H54 (cell line): ENCODE data around the gene WDR1.

Experiments used
- DNase-seq: peaks from one replicate; pipeline ENCODE4 v3.0.0; 2011; ENCODE audit warnings: low spot score, mixed read lengths; ENCODE audit not compliant: insufficient read length
- FAIRE-seq: peaks from 3 replicates; lab custom pipeline; 2011; peaks lifted over from hg19 to GRCh38; lab: Jason Lieb, UNC
- POLR2A ChIP-seq: IDR thresholded peaks from 2 replicates; pipeline ENCODE4 v1.6.1; 2011; ENCODE audit warnings: low read depth, mild to moderate bottlenecking, low read length

Gene WDR1

DNA sequence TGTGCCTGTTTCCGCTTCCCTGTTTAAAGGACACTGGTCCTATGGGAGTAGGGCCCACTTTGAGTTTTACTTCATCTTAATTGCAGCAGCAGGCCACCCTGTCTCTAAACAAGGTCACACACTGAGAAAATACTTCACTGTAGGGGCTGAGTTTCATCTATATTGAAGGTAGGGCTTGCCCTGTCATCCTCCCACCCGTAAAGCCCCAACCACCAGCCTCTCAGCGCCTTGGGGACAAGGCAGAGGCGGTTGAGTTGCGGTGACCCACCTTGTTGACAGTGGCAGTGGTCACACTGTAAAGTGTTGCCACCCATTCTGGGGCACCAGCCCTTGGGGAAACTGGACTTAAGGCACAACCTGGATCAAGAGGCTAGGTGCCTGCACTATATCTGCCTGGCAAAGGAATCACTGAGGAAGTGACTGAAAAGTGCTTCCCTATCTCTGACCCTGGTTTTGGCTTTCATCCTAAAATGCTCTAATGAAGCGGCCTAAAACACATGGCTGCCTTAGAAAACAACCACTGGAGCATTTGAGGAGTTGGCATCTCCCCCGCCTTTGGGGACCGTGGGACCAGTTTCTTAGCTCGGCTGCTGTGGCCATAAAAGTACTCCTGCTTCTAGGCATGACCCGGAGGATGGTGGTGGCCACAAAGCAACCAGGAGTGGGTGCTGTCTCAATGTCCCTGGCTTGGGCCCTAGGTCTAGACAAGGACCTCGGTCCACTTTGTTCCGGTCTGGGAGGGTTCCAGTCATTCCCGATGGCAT, 7.8 kb upstream of the WDR1 start:
- DNase-seq (no peak), FAIRE-seq (no peak)
- TF ChIP-seq POLR2A, result no peak

DNA sequence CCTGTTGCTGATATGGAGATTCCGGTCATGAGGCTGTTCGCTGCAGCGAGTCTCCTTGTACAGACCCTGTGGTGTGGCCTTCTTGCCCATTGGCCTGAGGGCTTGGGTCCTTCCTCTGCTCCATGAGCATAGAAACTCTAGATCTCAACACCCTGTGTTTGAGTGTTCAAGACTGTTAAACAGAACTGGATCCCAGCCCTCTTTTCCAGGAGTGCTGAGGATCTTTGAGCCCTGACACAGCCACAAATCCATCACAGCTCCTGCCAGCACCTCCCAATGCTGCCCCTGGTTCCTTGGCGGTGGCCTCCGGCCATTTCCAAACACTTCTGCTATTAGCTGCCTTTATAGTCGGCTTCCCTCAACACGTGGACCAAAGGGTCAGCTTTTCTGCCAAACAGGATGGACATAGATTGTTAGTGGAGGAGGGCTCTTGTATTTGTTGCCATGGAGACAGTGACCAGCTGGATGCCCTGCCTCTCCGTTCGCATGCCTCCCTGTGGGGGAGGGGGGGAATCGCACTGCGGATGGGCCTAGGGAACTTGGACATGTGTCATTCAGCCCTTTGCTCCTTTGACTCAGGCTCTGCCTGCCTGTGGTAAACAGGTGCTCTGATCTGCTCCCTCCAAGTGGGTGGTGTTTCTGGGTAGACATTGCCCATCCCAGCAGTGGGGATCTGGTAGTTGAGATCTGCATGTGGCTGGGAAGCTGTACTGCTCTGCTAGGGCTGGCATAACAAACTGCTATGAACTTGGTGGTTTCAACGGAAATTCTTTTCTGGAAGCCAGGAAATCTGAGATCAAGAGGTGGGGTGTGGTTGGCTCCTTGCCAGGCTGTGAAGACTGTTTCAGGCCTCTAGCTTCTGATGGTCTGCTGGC, 6.9 kb upstream of the WDR1 start:
- no peak for TF ChIP-seq POLR2A
- FAIRE-seq (no peak), DNase-seq (no peak)

- FAIRE-seq (no peak), DNase-seq (no peak)
- no peak for TF ChIP-seq POLR2A
Observed at GRCh38 chr4:10122236-10122932, 5.8 kb upstream of the WDR1 start.

DNA sequence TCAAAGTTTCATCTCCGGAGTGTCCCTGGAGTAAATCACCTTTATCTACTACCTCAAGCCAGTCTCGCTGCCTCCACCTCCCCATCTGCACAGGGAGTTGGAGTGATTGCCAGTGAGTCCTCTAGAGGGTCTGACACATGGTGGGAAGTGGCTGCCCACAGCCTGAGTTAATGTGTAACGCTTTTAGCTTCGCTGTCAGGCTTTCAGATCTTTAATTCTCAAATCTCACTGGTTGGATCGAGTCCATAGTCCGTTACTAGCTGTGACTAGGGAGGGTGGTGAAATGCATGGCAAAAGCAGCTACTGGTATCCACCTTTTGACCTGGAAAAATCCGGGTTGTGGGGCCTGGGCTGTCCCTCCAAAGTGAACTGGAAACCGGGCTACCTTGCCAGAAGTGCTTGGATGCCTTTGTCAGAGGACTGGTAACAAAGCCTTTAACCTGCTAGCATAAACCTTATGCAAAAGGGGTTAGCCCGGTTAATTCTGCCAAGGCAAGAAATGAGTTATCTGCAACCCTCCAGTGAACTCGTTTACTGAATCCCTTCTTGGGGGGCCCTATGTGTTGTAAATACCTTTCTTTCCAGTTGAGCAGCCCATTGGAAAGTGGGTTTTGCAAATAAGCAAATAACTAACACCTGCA, 5.1 kb upstream of the WDR1 start:
- no peak for TF ChIP-seq POLR2A
- FAIRE-seq (no peak), DNase-seq (no peak)

- FAIRE-seq (no peak), DNase-seq (no peak)
- TF ChIP-seq POLR2A, result no peak
Observed at GRCh38 chr4:10120943-10121567, 4.5 kb upstream of the WDR1 start.

- DNase-seq, result no peak
- no peak for FAIRE-seq
- no peak for TF ChIP-seq POLR2A
Observed at GRCh38 chr4:10119773-10120172, 3.2 kb upstream of the WDR1 start.

DNA sequence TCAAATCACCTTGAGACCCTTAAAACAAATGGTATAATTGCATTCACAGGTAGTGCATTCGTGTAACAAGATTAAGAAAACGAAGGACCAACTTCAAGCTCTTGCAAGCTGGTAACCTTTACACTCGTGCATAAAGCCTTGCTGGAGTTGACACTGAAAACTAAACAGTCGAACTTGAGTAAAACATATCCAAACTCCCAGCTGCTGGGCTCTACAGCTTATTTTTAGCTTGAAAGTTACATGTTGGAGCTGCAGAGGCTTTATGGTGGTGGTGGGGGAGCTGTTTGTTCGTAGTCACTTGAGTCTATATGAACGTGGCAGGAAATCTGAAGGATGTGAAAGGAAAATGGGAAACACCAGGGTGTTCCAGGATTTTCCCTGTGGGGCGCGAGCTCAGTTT, 2.7 kb upstream of the WDR1 start:
- TF ChIP-seq POLR2A, result no peak
- FAIRE-seq (no peak), DNase-seq (no peak)

- DNase-seq (no peak), FAIRE-seq (no peak)
- TF ChIP-seq POLR2A, result no peak
Observed at GRCh38 chr4:10118048-10119004, 1.7 kb upstream of the WDR1 start.

- DNase-seq, result no peak
- TF ChIP-seq POLR2A, result no peak
- no peak for FAIRE-seq
Observed at GRCh38 chr4:10117359-10118047, 904 bp upstream of the WDR1 start.

DNA sequence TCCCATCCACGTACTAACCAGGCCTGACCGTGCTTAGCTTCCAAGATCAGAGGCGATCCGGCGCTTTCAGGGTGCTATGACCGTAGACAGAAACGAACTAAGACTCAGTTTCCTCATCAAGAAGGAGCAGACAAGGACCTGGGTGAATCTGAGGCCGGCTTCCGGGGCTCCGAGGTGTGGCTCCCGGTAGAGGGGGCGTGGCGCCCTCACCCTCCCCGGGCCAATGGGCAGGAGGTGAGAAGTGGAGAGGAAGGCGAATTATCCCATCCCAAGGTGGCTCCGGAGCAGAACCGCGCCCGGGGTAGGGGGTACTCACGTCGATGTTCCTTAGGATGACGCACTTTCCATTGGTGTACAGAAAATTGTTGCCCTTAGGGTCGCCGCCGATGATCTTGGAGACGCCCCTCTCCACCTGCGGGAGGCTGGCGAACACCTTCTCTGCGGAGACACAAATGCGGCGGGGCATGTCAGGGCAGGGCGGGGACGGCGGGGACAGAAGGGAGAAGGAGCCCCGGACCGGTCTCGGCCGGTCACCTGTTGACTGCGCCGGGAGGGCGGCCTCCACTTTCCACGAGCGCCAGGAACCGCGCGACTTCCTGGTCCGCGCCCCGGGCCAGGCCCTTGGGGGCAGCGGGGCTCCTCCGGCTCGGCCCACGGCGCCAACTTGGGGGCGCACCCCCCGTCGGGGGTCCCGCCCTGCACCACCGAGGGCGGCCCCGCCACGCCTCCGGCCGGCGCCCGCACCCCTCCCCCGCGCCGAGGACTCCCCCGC, 616 bp downstream of the WDR1 start:
- DNase-seq, result no peak
- TF ChIP-seq POLR2A, result no peak
- no peak for FAIRE-seq

- no peak for TF ChIP-seq POLR2A
- no peak for DNase-seq
- FAIRE-seq, result no peak
Observed at GRCh38 chr4:10115271-10115796, 1.3 kb downstream of the WDR1 start.

DNA sequence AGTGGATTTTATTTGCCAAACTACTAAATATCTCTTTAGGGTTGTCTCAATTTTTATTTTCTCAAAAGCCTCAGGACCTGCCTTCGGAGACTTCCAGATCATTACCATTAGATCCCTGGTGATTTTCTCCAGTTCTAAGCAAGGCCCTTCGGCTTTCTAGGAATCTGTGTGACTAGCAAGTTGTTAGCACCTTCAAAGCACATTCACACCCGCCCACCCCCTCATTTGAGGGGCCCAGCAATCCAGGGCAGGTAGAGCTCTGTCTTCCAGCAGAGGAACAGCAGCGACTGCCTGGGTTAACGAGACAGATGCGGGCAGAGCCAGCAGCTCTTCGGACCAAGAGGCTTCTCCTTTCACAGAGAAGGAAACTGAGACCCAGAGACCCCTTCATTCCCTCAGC, 2.0 kb downstream of the WDR1 start:
- no peak for FAIRE-seq
- no peak for DNase-seq
- no peak for TF ChIP-seq POLR2A
